ENCODE measurements around the gene DPH7. TPM values are rescaled to one million over a fixed set of nuclear protein-coding genes. Genes with fewer than 3 reads are reported as not detected.
"Not testable (repeated sequence)": the region's sequence is repeated elsewhere in the genome, so short reads cannot be mapped to it uniquely, and the experiment has no call there.

Gene DPH7
- polyA plus RNA-seq, 3 donors = 38.2 to 64.2 (median 44.7) TPM

- DNase-seq (ENCODE audit: extremely low read depth in 1 of 11, low read depth in 9 of 11, low spot score in 4 of 11) = no peak
Measured at GRCh38 chr9:137556069-137556838, 22.5 kb downstream of the DPH7 start.

- no peak for DNase-seq (ENCODE audit: extremely low read depth in 1 of 11, low read depth in 9 of 11, low spot score in 4 of 11)
Measured at GRCh38 chr9:137555179-137555578, 23.5 kb downstream of the DPH7 start.

DNA sequence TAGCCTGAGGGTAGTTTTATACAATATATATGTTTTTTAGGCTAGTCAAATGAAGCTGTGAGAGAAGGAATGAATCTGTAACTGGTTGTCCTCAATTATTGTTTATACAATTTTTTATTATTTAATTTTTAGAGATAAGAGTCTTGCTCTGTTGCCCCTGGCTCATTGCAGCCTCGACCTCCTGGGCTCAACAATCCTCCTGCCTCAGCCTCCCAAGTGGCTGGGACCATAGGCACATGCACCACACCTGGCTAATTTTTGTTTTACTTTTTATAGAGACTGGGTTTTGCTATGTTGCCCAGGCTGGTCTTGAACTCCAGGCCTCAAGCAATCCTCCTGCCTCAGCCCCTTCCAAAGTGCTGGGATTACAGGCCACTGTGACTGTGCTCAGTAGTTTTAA, 24.4 kb downstream of the DPH7 start:
- DNase-seq (ENCODE audit: extremely low read depth in 1 of 11, low read depth in 9 of 11, low spot score in 4 of 11) = no peak

DNA sequence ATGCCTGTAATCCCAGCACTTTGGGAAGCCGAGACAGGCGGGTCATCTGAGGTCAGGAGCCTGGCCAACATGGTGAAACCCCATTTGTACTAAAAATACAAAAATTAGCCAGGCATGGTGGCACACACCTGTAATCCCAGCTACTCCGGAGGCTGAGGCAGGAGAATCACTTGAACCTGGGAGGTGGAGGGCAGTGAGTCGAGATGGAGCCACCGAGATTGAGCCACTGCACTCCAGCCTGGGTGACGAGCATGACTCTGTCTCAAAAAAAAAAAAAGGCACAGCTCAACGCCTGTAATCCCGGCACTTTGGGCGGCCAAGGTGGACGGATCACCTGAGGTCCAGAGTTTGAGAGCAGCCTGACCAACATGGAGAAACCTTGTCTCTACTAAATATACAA, 25.1 kb downstream of the DPH7 start:
- not testable (repeated sequence) for DNase-seq (ENCODE audit: extremely low read depth in 1 of 11, low read depth in 9 of 11, low spot score in 4 of 11)

DNA sequence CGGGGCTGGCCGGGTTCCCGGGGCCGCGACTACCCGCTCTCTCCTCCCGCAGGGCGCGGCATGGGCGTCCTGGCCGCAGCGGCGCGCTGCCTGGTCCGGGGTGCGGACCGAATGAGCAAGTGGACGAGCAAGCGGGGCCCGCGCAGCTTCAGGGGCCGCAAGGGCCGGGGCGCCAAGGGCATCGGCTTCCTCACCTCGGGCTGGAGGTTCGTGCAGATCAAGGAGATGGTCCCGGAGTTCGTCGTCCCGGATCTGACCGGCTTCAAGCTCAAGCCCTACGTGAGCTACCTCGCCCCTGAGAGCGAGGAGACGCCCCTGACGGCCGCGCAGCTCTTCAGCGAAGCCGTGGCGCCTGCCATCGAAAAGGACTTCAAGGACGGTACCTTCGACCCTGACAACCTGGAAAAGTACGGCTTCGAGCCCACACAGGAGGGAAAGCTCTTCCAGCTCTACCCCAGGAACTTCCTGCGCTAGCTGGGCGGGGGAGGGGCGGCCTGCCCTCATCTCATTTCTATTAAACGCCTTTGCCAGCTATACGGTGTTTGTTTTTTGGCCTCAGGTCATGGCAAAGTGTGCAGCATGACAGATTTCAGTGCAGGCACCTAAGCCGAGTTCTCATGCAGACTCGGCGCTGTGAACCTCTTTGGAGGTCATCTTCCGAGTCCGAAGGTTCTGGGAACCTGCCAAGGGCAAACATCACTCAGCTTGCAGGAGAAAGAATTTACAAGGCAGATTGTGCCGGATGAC, 26.5 kb downstream of the DPH7 start:
- DNase-seq (ENCODE audit: extremely low read depth in 1 of 11, low read depth in 9 of 11, low spot score in 4 of 11) = no peak

DNA sequence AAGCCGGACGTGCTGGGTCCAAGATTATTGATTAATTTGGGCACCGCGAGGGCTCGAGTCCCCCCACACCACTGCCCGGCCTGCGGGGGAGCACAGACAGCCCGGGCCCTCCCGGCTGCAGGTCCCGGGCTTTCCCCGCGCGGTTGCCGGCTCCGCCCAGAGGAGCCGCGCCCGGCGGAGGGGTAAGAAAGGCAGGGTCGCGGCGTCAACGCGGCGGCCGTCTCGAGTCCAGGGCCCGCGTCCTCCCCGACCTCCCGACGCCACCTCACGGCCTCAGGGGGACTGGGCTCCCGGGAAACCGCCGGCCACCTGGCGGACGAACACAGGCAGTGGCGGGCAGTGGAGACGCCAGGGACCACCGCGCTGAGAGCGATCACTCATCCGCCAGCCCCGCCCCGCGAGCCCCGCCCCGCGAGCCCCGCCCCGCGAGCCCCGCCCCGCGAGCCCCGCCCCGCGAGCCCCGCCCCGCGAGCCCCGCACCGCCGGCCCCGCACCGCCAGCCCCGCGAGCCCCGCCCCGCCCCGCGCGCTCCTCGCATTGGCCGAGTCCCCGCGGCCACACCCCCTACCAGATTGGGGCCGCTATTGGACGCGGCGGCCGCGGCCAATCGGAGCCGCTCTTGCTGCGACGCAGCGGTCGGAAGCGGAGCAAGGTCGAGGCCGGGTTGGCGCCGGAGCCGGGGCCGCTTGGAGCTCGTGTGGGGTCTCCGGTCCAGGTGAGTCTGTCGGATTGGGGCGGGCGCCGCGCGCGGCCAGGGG, 27.3 kb downstream of the DPH7 start, which contains the start of gene MRPL41:
TSS of gene MRPL41 (plus strand) at position 616 of the 758 bp plus-strand sequence. CDS start 203 bp downstream, outside the sequence.
- DNase-seq (ENCODE audit: extremely low read depth in 1 of 11, low read depth in 9 of 11, low spot score in 4 of 11) = peak in 9 of 11 donors; percentile 62 to 90 (median 80)

DNA sequence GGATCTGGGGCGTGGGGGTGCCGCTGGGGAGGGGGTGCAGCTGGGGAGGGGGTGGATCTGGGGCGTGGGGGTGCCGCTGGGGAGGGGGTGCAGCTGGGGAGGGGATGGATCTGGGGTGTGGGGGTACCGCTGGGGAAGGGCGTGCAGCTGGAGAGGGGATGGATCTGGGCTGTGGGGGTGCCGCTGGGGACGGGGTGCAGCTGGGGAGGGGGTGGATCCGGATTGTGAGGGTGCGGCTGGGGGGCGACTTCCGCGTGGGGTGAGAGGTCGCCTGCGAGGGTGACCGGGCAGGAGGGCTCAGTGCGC, 27.8 kb downstream of the DPH7 start:
- DNase-seq (ENCODE audit: extremely low read depth in 1 of 11, low read depth in 9 of 11, low spot score in 4 of 11) = not testable (repeated sequence)

GRCh38 chr9:137550231-137550621, 28.5 kb downstream of the DPH7 start, which contains the start of gene PNPLA7:
Gene PNPLA7, minus strand, starts transcription at chr9:137550402. Its CDS starts 205 bp downstream, at chr9:137550197.
- peak in 9 of 11 donors; percentile 53 to 84 (median 82) for DNase-seq (ENCODE audit: extremely low read depth in 1 of 11, low read depth in 9 of 11, low spot score in 4 of 11)

- no peak for DNase-seq (ENCODE audit: extremely low read depth in 1 of 11, low read depth in 9 of 11, low spot score in 4 of 11)
Measured at GRCh38 chr9:137547687-137548543, 30.8 kb downstream of the DPH7 start.

DNA sequence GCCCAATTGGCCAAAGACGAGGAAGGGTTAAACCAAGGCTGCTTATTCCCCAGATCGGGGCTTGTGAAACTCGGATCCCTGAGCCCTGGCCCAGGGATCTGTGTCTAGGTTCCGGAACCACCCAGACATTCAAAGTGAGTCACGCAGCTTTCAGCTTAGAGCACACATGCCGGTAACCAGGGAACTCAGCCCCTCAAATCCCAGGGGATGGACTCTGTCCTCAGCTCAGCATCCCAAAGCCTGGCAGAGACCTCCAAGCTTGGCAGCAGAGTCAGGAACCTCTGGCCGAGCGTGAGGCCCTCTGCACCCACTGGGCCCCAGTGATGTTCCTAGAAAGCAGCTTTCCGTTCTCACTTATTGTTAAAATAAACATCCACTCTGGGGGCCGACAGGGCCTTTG, 33.6 kb downstream of the DPH7 start:
- no peak for DNase-seq (ENCODE audit: extremely low read depth in 1 of 11, low read depth in 9 of 11, low spot score in 4 of 11)

DNA sequence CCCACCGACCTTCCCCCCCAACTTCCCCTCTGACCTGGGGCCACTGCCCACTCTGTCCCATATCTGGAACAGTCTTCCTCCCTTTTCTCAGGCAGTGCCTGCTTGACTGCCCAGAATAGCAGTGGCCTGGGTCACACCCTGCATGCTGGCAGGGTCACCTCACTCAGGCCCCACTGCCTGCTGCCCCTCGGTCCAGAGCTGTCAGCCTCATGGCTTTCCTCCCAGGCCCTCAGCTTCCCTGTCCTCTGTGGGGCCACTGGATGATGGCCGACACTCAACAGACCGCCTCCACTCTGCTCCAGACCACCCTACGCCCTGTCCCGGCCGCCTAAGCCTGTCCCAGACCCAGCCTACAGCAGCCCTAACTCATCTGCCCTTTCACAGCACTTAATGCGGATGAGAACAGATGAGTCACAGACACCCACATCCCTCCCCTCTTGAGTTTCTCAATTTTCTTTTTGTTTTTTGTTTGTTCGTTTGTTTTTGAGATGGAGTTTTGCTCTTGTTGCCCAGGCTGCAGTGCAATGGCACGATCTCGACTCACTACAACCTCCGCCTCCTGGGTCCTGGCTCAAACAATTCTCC, 34.5 kb downstream of the DPH7 start:
- no peak for DNase-seq (ENCODE audit: extremely low read depth in 1 of 11, low read depth in 9 of 11, low spot score in 4 of 11)

DNA sequence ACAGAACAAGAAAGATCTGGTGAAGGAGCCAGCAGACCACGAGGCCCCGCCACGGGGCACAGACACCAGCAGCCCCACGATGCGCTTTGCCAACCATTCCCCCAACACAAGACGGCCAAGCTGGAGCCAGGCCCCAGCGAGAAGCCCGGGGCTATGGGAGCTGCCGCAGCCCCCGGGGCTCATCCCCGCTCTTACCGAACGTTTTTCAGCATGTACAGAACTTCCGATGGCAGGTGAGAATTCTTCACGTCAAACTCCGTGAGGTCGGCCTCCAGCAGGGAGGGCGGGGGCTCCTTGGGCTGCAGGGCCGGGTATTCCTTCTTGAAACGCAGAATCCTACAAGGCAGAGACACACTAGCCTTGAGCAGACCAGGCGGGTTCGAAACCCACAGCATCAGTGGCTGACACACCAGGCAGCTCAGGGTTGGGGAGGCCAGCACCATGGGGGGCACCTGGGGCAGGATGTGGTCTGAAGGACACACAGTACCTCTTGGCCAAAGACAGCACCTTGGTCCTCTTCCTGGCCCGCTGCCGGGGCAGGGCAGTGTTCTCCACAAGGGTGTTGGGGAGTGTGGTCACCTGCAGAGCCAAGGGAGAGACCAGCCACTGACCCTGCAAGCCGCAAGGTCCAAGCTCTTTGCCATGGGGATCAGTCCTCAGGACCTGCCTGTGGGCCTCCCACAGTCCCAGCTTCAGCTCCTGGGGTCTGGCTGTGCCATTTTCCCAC, 35.3 kb downstream of the DPH7 start:
- no peak for DNase-seq (ENCODE audit: extremely low read depth in 1 of 11, low read depth in 9 of 11, low spot score in 4 of 11)

DNA sequence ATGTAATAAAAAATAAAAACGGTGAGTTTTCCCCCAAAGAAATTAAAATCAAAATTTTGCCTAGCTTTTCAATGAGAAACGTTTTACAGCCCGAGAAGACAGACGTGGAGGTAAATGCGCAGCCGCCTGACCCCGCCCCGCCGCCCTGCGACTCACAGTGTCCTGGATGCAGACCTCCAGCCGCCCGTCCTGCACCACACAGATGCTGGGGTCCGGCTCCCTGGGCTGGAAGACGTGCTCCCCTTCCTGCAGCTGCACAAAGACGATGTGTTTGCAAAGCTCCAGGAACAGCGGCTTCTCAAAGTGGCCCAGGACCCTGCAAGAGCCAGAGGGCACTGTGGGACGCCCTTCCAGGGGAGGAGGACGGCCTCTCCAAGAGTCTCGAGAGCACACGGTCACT, 36.2 kb downstream of the DPH7 start:
- DNase-seq (ENCODE audit: extremely low read depth in 1 of 11, low read depth in 9 of 11, low spot score in 4 of 11) = no peak

- DNase-seq (ENCODE audit: extremely low read depth in 1 of 11, low read depth in 9 of 11, low spot score in 4 of 11) = no peak
Measured at GRCh38 chr9:137540536-137540935, 38.2 kb downstream of the DPH7 start.

DNA sequence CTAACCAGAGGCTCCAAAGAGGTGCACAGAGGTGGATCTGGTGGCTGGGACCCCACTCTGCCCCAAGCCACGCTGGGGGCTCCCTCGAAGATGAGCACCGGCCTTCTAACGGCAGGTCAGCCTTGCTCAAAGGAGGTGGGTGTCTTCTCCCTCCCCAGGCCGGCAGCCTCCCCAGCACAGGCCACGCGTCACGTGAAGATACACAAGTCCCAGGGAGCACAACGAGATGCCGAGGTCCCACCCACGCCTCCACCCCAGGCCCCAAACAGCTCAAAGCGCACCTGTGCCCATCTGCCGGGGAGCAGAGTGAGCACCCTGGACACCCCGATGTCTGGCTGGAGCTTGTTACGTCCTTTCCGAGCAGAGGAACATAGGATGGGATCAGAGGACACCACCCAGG, 40.7 kb downstream of the DPH7 start:
- no peak for DNase-seq (ENCODE audit: extremely low read depth in 1 of 11, low read depth in 9 of 11, low spot score in 4 of 11)

GRCh38 chr9:137536594-137537131, 42.1 kb downstream of the DPH7 start:
- DNase-seq (ENCODE audit: extremely low read depth in 1 of 11, low read depth in 9 of 11, low spot score in 4 of 11) = not testable (repeated sequence)

- DNase-seq (ENCODE audit: extremely low read depth in 1 of 11, low read depth in 9 of 11, low spot score in 4 of 11) = no peak
Measured at GRCh38 chr9:137535120-137535428, 43.7 kb downstream of the DPH7 start.
